ENCODE data around the gene MAGI3. TPM values are rescaled to one million over a fixed set of nuclear protein-coding genes. Genes with fewer than 3 reads are reported as not detected.

MAGI3 gene
- total and polyA plus RNA-seq, 2 of the 13 experiments (the other 11 are each of a cell fraction or from before 2014, with no cell fraction given), result 4.0 to 11.8 TPM

DNA sequence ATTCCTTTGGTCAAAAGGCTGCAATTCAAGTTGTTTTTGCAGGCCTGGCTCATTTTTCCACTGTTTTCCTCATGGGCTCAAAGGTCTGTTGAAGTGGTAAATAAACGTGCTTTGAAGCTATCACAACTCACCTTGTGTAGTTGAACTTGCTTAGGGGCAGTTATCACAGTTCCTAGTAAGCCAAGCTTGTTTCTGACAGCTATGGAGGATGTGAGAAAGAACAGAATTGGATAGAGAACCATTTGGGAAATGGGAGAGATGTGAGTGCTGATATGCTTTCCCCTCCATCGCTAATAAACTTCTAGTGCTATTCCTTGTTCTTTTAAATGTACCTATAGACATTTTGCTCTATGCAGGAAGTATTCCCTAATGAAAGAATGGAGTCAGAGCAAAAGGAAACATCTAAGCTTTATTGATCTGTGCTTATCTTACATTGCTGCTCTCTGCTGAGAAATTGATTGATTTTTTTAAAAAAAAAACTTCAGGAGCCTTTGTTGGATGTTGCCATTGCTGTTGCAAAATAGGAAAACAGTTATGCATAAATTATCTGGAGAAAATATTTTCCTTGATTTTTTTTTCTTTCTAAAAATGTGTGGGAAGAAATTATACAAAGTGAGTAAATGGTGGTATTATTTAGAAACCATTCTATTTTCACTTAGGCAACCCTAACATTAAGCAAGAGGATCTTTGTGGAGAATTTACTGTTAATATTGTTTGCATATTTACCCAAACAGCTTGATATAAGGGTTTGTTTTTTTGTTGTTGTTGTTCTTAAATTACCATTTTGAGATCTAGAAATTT lies 118.2 kb downstream of the MAGI3 start (continued):
- TF ChIP-seq MZF1 (CRISPR knock-in tag; IDR thresholded peaks at IDR 0.05; ENCODE audit: borderline replicate concordance) (no peak), POLR2G (IDR thresholded peaks at IDR 0.05; ENCODE audit: low read depth, low read length) (no peak), ZNF274 (CRISPR knock-in tag; IDR thresholded peaks at IDR 0.05) (no peak), TARDBP (CRISPR knock-in tag; IDR thresholded peaks at IDR 0.05) (peak; percentile 25; the same call in 1 of the 2 replicates), HOXD1 (CRISPR knock-in tag; IDR thresholded peaks at IDR 0.05) (0 out of 2 replicates have a peak, but pooled peaks have one; percentile 37), NR2F2 (IDR thresholded peaks at IDR 0.05; ENCODE audit: borderline replicate concordance, low read depth) (no peak; the same call in 1 of the 2 replicates), FOSL2 (CRISPR knock-in tag; IDR thresholded peaks at IDR 0.05) (peak; percentile 41; the same call in 1 of the 2 replicates), ZBTB20 (CRISPR knock-in tag; IDR thresholded peaks at IDR 0.05; ENCODE audit: borderline replicate concordance, low read depth) (no peak), ZNF891 (CRISPR knock-in tag; IDR thresholded peaks at IDR 0.05) (no peak), ARNT (IDR thresholded peaks at IDR 0.05) (no peak), ZNF607 (CRISPR knock-in tag; IDR thresholded peaks at IDR 0.05; ENCODE audit: borderline replicate concordance) (no peak), CBX1 (IDR thresholded peaks at IDR 0.05; ENCODE audit: low read depth) (no peak), SIX4 (CRISPR knock-in tag; IDR thresholded peaks at IDR 0.05) (0 out of 2 replicates have a peak, but pooled peaks have one; percentile 34)
- TF ChIP-seq, protein P1, sequence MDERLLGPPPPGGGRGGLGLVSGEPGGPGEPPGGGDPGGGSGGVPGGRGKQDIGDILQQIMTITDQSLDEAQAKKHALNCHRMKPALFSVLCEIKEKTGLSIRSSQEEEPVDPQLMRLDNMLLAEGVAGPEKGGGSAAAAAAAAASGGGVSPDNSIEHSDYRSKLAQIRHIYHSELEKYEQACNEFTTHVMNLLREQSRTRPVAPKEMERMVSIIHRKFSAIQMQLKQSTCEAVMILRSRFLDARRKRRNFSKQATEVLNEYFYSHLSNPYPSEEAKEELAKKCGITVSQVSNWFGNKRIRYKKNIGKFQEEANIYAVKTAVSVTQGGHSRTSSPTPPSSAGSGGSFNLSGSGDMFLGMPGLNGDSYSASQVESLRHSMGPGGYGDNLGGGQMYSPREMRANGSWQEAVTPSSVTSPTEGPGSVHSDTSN (CRISPR knock-in tag; IDR thresholded peaks at IDR 0.05), result no peak
- TF ChIP-seq, protein P2, sequence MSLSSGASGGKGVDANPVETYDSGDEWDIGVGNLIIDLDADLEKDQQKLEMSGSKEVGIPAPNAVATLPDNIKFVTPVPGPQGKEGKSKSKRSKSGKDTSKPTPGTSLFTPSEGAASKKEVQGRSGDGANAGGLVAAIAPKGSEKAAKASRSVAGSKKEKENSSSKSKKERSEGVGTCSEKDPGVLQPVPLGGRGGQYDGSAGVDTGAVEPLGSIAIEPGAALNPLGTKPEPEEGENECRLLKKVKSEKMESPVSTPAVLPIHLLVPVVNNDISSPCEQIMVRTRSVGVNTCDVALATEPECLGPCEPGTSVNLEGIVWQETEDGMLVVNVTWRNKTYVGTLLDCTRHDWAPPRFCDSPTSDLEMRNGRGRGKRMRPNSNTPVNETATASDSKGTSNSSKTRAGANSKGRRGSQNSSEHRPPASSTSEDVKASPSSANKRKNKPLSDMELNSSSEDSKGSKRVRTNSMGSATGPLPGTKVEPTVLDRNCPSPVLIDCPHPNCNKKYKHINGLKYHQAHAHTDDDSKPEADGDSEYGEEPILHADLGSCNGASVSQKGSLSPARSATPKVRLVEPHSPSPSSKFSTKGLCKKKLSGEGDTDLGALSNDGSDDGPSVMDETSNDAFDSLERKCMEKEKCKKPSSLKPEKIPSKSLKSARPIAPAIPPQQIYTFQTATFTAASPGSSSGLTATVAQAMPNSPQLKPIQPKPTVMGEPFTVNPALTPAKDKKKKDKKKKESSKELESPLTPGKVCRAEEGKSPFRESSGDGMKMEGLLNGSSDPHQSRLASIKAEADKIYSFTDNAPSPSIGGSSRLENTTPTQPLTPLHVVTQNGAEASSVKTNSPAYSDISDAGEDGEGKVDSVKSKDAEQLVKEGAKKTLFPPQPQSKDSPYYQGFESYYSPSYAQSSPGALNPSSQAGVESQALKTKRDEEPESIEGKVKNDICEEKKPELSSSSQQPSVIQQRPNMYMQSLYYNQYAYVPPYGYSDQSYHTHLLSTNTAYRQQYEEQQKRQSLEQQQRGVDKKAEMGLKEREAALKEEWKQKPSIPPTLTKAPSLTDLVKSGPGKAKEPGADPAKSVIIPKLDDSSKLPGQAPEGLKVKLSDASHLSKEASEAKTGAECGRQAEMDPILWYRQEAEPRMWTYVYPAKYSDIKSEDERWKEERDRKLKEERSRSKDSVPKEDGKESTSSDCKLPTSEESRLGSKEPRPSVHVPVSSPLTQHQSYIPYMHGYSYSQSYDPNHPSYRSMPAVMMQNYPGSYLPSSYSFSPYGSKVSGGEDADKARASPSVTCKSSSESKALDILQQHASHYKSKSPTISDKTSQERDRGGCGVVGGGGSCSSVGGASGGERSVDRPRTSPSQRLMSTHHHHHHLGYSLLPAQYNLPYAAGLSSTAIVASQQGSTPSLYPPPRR (CRISPR knock-in tag; IDR thresholded peaks at IDR 0.05; ENCODE audit: borderline replicate concordance), result peak; percentile 83; the same call in 1 of the 2 replicates
- TF ChIP-seq, protein P3, sequence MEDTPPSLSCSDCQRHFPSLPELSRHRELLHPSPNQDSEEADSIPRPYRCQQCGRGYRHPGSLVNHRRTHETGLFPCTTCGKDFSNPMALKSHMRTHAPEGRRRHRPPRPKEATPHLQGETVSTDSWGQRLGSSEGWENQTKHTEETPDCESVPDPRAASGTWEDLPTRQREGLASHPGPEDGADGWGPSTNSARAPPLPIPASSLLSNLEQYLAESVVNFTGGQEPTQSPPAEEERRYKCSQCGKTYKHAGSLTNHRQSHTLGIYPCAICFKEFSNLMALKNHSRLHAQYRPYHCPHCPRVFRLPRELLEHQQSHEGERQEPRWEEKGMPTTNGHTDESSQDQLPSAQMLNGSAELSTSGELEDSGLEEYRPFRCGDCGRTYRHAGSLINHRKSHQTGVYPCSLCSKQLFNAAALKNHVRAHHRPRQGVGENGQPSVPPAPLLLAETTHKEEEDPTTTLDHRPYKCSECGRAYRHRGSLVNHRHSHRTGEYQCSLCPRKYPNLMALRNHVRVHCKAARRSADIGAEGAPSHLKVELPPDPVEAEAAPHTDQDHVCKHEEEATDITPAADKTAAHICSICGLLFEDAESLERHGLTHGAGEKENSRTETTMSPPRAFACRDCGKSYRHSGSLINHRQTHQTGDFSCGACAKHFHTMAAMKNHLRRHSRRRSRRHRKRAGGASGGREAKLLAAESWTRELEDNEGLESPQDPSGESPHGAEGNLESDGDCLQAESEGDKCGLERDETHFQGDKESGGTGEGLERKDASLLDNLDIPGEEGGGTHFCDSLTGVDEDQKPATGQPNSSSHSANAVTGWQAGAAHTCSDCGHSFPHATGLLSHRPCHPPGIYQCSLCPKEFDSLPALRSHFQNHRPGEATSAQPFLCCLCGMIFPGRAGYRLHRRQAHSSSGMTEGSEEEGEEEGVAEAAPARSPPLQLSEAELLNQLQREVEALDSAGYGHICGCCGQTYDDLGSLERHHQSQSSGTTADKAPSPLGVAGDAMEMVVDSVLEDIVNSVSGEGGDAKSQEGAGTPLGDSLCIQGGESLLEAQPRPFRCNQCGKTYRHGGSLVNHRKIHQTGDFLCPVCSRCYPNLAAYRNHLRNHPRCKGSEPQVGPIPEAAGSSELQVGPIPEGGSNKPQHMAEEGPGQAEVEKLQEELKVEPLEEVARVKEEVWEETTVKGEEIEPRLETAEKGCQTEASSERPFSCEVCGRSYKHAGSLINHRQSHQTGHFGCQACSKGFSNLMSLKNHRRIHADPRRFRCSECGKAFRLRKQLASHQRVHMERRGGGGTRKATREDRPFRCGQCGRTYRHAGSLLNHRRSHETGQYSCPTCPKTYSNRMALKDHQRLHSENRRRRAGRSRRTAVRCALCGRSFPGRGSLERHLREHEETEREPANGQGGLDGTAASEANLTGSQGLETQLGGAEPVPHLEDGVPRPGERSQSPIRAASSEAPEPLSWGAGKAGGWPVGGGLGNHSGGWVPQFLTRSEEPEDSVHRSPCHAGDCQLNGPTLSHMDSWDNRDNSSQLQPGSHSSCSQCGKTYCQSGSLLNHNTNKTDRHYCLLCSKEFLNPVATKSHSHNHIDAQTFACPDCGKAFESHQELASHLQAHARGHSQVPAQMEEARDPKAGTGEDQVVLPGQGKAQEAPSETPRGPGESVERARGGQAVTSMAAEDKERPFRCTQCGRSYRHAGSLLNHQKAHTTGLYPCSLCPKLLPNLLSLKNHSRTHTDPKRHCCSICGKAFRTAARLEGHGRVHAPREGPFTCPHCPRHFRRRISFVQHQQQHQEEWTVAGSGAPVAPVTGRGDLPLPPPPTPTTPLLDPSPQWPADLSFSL (CRISPR knock-in tag; IDR thresholded peaks at IDR 0.05), result peak; percentile 77; the same call in 1 of the 2 replicates
- TF ChIP-seq, protein P4, sequence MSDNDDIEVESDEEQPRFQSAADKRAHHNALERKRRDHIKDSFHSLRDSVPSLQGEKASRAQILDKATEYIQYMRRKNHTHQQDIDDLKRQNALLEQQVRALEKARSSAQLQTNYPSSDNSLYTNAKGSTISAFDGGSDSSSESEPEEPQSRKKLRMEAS (IDR thresholded peaks at IDR 0.05), result peak; percentile 64
